ENCODE measurements around the gene KAT14. TPM values are rescaled to one million over a fixed set of nuclear protein-coding genes. Genes with fewer than 3 reads are reported as not detected.
"Not testable (repeated sequence)": the region's sequence is repeated elsewhere in the genome, so short reads cannot be mapped to it uniquely, and the experiment has no call there.

KAT14 gene
- polyA plus RNA-seq, 12 donors = 17.2 to 24.6 (median 19.5) TPM; not detected in 1

GRCh38 chr20:18144541-18145099 lies 7.0 kb downstream of the KAT14 start:
- DNase-seq = no peak

- no peak for DNase-seq
Observed at GRCh38 chr20:18154342-18154741, 16.7 kb downstream of the KAT14 start.

GRCh38 chr20:18156045-18156444 lies 18.4 kb downstream of the KAT14 start:
- DNase-seq = no peak

GRCh38 chr20:18164356-18164755 lies 26.7 kb downstream of the KAT14 start:
- no peak for DNase-seq

GRCh38 chr20:18165553-18165952 lies 27.9 kb downstream of the KAT14 start:
- DNase-seq = no peak

GRCh38 chr20:18166241-18166881 lies 28.7 kb downstream of the KAT14 start:
- DNase-seq = no peak

- no peak for DNase-seq
Observed at GRCh38 chr20:18166950-18167349, 29.3 kb downstream of the KAT14 start.

- DNase-seq = no peak
Observed at GRCh38 chr20:18172379-18172778, 34.7 kb downstream of the KAT14 start.

- no peak for DNase-seq
Observed at GRCh38 chr20:18174906-18175683, 37.4 kb downstream of the KAT14 start.

GRCh38 chr20:18176318-18176785 lies 38.7 kb downstream of the KAT14 start:
- DNase-seq = no peak

GRCh38 chr20:18180366-18180765 lies 42.7 kb downstream of the KAT14 start:
- DNase-seq = not testable (repeated sequence)

- no peak for DNase-seq
Observed at GRCh38 chr20:18180815-18181214, 43.2 kb downstream of the KAT14 start.

- DNase-seq = no peak
Observed at GRCh38 chr20:18187020-18187419, 49.4 kb downstream of the KAT14 start.

- peak; percentile 44 for DNase-seq
Observed at GRCh38 chr20:18188434-18188833, 50.8 kb downstream of the KAT14 start.

- DNase-seq = no peak
Observed at GRCh38 chr20:18190338-18191233, 52.9 kb downstream of the KAT14 start.

- DNase-seq = no peak
Observed at GRCh38 chr20:18191306-18191705, 53.6 kb downstream of the KAT14 start.

- not testable (repeated sequence) for DNase-seq
Observed at GRCh38 chr20:18194461-18194860, 56.8 kb downstream of the KAT14 start.

- no peak for DNase-seq
Observed at GRCh38 chr20:18195931-18196330, 58.3 kb downstream of the KAT14 start.

GRCh38 chr20:18197382-18198070 lies 59.9 kb downstream of the KAT14 start:
- DNase-seq = no peak

- no peak for DNase-seq
Observed at GRCh38 chr20:18202966-18203365, 65.3 kb downstream of the KAT14 start.

- not testable (repeated sequence) for DNase-seq
Observed at GRCh38 chr20:18203700-18204099, 66.0 kb downstream of the KAT14 start.

Measured in muscle of arm (tissue), 12 donors.